ENCODE data around the gene SNU13. TPM values are rescaled to one million over a fixed set of nuclear protein-coding genes. Genes with fewer than 3 reads are reported as not detected.
"Not testable (repeated sequence)": the region's sequence is repeated elsewhere in the genome, so short reads cannot be mapped to it uniquely, and the experiment has no call there.

SNU13 gene
- total RNA-seq, 3 donors from 2014 or later, result 372 to 430 (median 428) TPM

GRCh38 chr22:41641854-41642253 is 46.8 kb downstream of the SNU13 start:
- Mint-ChIP-seq H3K4me3 (no peak overlapping the region), H3K4me1 (ENCODE audit: low read depth) (peaks cover 7% of the 10 kb centered on the region), H3K27me3 (ENCODE audit: low read depth) (no peaks in the 10 kb centered on the region), H3K36me3 (ENCODE audit: insufficient read depth) (peaks cover 29% of the 10 kb centered on the region), H3K9me3 (no peaks in the 10 kb centered on the region)
- ATAC-seq (no peak), DNase-seq (no peak)

GRCh38 chr22:41638748-41639147 is 49.9 kb downstream of the SNU13 start:
- DNase-seq, result no peak
- no peaks in the 10 kb centered on the region for H3K9me3 Mint-ChIP-seq
- peaks cover 10% of the 10 kb centered on the region for H3K4me1 Mint-ChIP-seq (ENCODE audit: low read depth)
- H3K4me3 Mint-ChIP-seq, result no peak overlapping the region
- peaks cover 40% of the 10 kb centered on the region for H3K36me3 Mint-ChIP-seq (ENCODE audit: insufficient read depth)
- H3K27me3 Mint-ChIP-seq (ENCODE audit: low read depth), result no peaks in the 10 kb centered on the region
- no peak for ATAC-seq

- H3K4me1 Mint-ChIP-seq (ENCODE audit: low read depth), result peaks cover 10% of the 10 kb centered on the region
- no peaks in the 10 kb centered on the region for H3K9me3 Mint-ChIP-seq
- H3K4me3 Mint-ChIP-seq, result no peak overlapping the region
- no peak for DNase-seq
- ATAC-seq, result no peak
- peaks cover 40% of the 10 kb centered on the region for H3K36me3 Mint-ChIP-seq (ENCODE audit: insufficient read depth)
- no peaks in the 10 kb centered on the region for H3K27me3 Mint-ChIP-seq (ENCODE audit: low read depth)
Observed at GRCh38 chr22:41638124-41638523, 50.5 kb downstream of the SNU13 start.

- not testable (repeated sequence) for H3K27me3 Mint-ChIP-seq (ENCODE audit: low read depth); H3K4me3 Mint-ChIP-seq; DNase-seq; ATAC-seq; H3K9me3 Mint-ChIP-seq; H3K4me1 Mint-ChIP-seq (ENCODE audit: low read depth)
- peaks cover 40% of the 10 kb centered on the region for H3K36me3 Mint-ChIP-seq (ENCODE audit: insufficient read depth)
Observed at GRCh38 chr22:41637623-41638022, 51.0 kb downstream of the SNU13 start.

- Mint-ChIP-seq H3K9me3 (no peaks in the 10 kb centered on the region), H3K36me3 (ENCODE audit: insufficient read depth) (peaks cover 32% of the 10 kb centered on the region), H3K4me1 (ENCODE audit: low read depth) (peaks cover 3% of the 10 kb centered on the region), H3K4me3 (no peak overlapping the region), H3K27me3 (ENCODE audit: low read depth) (no peaks in the 10 kb centered on the region)
- no peak for DNase-seq
- no peak for ATAC-seq
Observed at GRCh38 chr22:41636467-41636866, 52.2 kb downstream of the SNU13 start.

- not testable (repeated sequence) for ATAC-seq; H3K9me3 Mint-ChIP-seq; H3K4me1 Mint-ChIP-seq (ENCODE audit: low read depth); H3K4me3 Mint-ChIP-seq; H3K27me3 Mint-ChIP-seq (ENCODE audit: low read depth); DNase-seq
- H3K36me3 Mint-ChIP-seq (ENCODE audit: insufficient read depth), result peaks cover 28% of the 10 kb centered on the region
Observed at GRCh38 chr22:41634610-41635009, 54.1 kb downstream of the SNU13 start.

- H3K4me3 Mint-ChIP-seq; H3K27me3 Mint-ChIP-seq (ENCODE audit: low read depth); DNase-seq; H3K9me3 Mint-ChIP-seq; ATAC-seq: not testable (repeated sequence)
- H3K36me3 Mint-ChIP-seq (ENCODE audit: insufficient read depth), result peaks cover 43% of the 10 kb centered on the region
- peaks cover 11% of the 10 kb centered on the region for H3K4me1 Mint-ChIP-seq (ENCODE audit: low read depth)
Observed at GRCh38 chr22:41631615-41632014, 57.1 kb downstream of the SNU13 start.

- peaks cover 11% of the 10 kb centered on the region for H3K4me1 Mint-ChIP-seq (ENCODE audit: low read depth)
- H3K27me3 Mint-ChIP-seq (ENCODE audit: low read depth); H3K4me3 Mint-ChIP-seq: not testable (repeated sequence)
Observed at GRCh38 chr22:41631115-41631514, 57.6 kb downstream of the SNU13 start.

GRCh38 chr22:41625577-41625976 is 63.1 kb downstream of the SNU13 start:
- Mint-ChIP-seq H3K4me3 (no peak overlapping the region), H3K4me1 (ENCODE audit: low read depth) (peaks cover 21% of the 10 kb centered on the region), H3K9me3 (no peaks in the 10 kb centered on the region), H3K36me3 (ENCODE audit: insufficient read depth) (peaks cover 40% of the 10 kb centered on the region), H3K27me3 (ENCODE audit: low read depth) (no peaks in the 10 kb centered on the region)
- ATAC-seq (no peak), DNase-seq (no peak)

More at GRCh38 chr22:41631115-41631514, 57.6 kb downstream of the SNU13 start:
- DNase-seq, H3K9me3 Mint-ChIP-seq, ATAC-seq: not testable (repeated sequence)
- H3K36me3 Mint-ChIP-seq (ENCODE audit: insufficient read depth), result peaks cover 39% of the 10 kb centered on the region

Other genes with a start within 250 kb of the SNU13 start
- gene TOB2, start 242.1 kb downstream of the SNU13 start, total RNA-seq, result 10 to 100 TPM; 56.4 to 69.6 (median 61.0) TPM
- 100 to 1,000 TPM; 138 to 164 (median 144) TPM for gene PHF5A, start 220.2 kb downstream of the SNU13 start, total RNA-seq
- 100 to 1,000 TPM; 128 to 133 (median 130) TPM for gene ACO2, start 219.8 kb downstream of the SNU13 start, total RNA-seq
- gene POLR3H, start 144.4 kb downstream of the SNU13 start, total RNA-seq, result 100 to 1,000 TPM; 108 to 140 (median 109) TPM
- under 1 TPM in 2 of 3 donors, not detected in 1; 0.08 to 0.16 TPM for gene CSDC2, start 127.9 kb downstream of the SNU13 start, total RNA-seq
- gene PMM1, start 99.0 kb downstream of the SNU13 start, total RNA-seq, result 10 to 100 TPM; 17.1 to 19.7 (median 18.4) TPM
- gene DESI1, start 67.8 kb downstream of the SNU13 start, total RNA-seq, result 100 to 1,000 TPM; 124 to 141 (median 129) TPM
- gene XRCC6, start 67.6 kb downstream of the SNU13 start, total RNA-seq, result 100 to 1,000 TPM; 515 to 540 (median 521) TPM
- gene MEI1, start 10.6 kb upstream of the SNU13 start, total RNA-seq, result 10 to 100 TPM; 13.4 to 21.6 (median 17.1) TPM
- 10 to 100 TPM; 16.0 to 20.2 (median 18.4) TPM for gene CCDC134, start 111.8 kb upstream of the SNU13 start, total RNA-seq
- gene SREBF2, start 144.2 kb upstream of the SNU13 start, total RNA-seq, result 100 to 1,000 TPM; 123 to 178 (median 155) TPM
- gene SHISA8, start 226.2 kb upstream of the SNU13 start, total RNA-seq, result 1 to 10 TPM; 3.9 to 5.6 (median 5.0) TPM
- 1 to 10 TPM; 6.1 to 7.6 (median 6.9) TPM for gene TNFRSF13C, start 237.9 kb upstream of the SNU13 start, total RNA-seq

Measured in activated T-cell treated with anti-CD3 and anti-CD28 coated beads, Interleukin-2, amount 50 U/mL, for 4 hours (primary cell).